ENCODE results near the gene ZNF140. TPM values are rescaled to one million over a fixed set of nuclear protein-coding genes. Genes with fewer than 3 reads are reported as not detected.
A peak's percentile ranks its signal among the peaks of the same experiment; 100 is the strongest.

Gene ZNF140
- total RNA-seq, 2 experiments from 2014 or later, result 13.1 to 13.4 TPM

DNA sequence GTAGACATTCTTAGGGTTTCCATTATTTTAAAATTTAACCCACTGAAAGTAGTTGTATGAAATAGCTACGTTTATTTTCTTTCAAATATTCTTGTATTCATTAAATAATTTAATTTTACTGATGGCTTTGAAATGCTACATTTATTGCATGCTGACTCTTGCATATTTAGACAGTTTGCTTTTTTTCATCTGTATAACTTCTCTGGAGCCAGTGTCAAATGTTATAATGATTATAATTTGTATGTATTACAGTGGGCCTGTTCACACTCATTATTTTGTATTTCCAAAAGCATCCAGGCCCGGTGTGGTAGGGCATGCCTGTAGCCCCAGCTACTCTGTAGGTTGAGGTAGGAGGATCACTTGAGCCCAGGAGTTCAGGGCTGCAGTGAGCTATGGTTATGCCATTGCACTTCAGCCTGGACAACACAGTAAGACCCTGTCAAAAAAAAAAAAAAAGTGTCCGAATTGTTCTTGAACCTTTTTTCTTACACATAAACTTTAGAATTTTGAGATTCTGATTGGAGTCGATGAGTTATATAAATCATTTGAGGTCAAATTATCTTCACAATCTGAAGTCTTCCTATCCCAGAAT is 42.5 kb upstream of the ZNF140 start:
- CTCF ChIA-PET (ENCODE audit: unreplicated experiment), result no interaction called here
- no TSS peak for BruUV-seq (replicated peaks)
- POLR2A ChIA-PET, result interaction anchor here (0.6 to 1.3 kb wide), 5 partner anchors 8 to 405 kb away, joined by 3 to 4 read pairs (median 3); partner anchors contain the start of gene ZNF26

DNA sequence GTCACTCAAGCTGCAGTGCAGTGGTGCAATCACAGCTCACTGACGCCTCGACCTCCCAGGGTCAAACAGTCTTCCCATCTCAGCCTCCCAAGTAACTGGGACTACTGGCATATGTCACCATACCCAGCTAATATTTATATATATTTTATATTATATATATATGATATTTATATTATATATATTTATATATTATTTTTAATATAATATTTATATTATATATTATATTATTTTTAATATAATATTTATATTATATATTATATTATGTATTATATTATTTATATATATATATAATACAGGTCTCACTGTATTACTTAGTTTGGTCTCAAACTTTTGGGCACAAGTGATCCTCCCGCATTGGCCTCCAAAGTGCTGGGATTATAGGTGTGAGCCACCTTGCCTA is 34.0 kb upstream of the ZNF140 start:
- Histone ChIP-seq H3K79me2 (ENCODE audit: insufficient read depth, low read depth, low read length) (no peaks in the 10 kb centered on the region), H3K4me1 (ENCODE audit: insufficient read depth, low read length, poor library complexity, severe bottlenecking) (no peaks in the 10 kb centered on the region), H4K20me1 (ENCODE audit: insufficient read depth, low read length) (no peaks in the 10 kb centered on the region), H3K9me2 (ENCODE audit: insufficient read depth, low read length) (no peaks in the 10 kb centered on the region), H3K4me3 (ENCODE audit: low read depth, low read length, poor library complexity, severe bottlenecking) (no peak overlapping the region), H3K36me3 (ENCODE audit: insufficient read depth, low read length) (peaks cover 98% of the 10 kb centered on the region), H3K9me3 (ENCODE audit: low read length) (peaks cover 89% of the 10 kb centered on the region), H2AFZ (ENCODE audit: low read length) (no peak overlapping the region), H3K4me2 (ENCODE audit: low read length) (no peak overlapping the region), H3K27ac (ENCODE audit: low read depth, low read length, poor library complexity, severe bottlenecking) (no peak overlapping the region)
- BruUV-seq (replicated peaks), result no TSS peak
- CTCF ChIA-PET (ENCODE audit: unreplicated experiment), result no interaction called here
- intact Hi-C loops (cut with micrococcal nuclease; ENCODE audit: unreplicated experiment), result no loop called here
- POLR2A ChIA-PET, result no interaction called here
- TF ChIP-seq, protein P1, sequence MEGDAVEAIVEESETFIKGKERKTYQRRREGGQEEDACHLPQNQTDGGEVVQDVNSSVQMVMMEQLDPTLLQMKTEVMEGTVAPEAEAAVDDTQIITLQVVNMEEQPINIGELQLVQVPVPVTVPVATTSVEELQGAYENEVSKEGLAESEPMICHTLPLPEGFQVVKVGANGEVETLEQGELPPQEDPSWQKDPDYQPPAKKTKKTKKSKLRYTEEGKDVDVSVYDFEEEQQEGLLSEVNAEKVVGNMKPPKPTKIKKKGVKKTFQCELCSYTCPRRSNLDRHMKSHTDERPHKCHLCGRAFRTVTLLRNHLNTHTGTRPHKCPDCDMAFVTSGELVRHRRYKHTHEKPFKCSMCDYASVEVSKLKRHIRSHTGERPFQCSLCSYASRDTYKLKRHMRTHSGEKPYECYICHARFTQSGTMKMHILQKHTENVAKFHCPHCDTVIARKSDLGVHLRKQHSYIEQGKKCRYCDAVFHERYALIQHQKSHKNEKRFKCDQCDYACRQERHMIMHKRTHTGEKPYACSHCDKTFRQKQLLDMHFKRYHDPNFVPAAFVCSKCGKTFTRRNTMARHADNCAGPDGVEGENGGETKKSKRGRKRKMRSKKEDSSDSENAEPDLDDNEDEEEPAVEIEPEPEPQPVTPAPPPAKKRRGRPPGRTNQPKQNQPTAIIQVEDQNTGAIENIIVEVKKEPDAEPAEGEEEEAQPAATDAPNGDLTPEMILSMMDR (conservative IDR thresholded peaks at IDR 0.05; ENCODE audit: low read length), result no peak
- TF ChIP-seq EZH2phosphoT487 (IDR thresholded peaks at IDR 0.05; ENCODE audit: borderline replicate concordance, low read depth, low read length), result no peak
- DNase-seq (ENCODE audit: low spot score), result no peak

More for the DNA sequence above, 42.5 kb upstream of the ZNF140 start:
- H3K79me2 ChIP-seq (ENCODE audit: insufficient read depth, low read depth, low read length), result peaks cover 28% of the 10 kb centered on the region
- no peaks in the 10 kb centered on the region for H3K9me2 ChIP-seq (ENCODE audit: insufficient read depth, low read length)
- no peaks in the 10 kb centered on the region for H4K20me1 ChIP-seq (ENCODE audit: insufficient read depth, low read length)
- peaks cover 62% of the 10 kb centered on the region for H3K9me3 ChIP-seq (ENCODE audit: low read length)
- peak overlapping the region; percentile 66 for H2AFZ ChIP-seq (ENCODE audit: low read length)
- peak overlapping the region; percentile 86 for H3K4me3 ChIP-seq (ENCODE audit: low read depth, low read length, poor library complexity, severe bottlenecking)
- peaks cover 52% of the 10 kb centered on the region for H3K36me3 ChIP-seq (ENCODE audit: insufficient read depth, low read length)
- intact Hi-C loops (cut with micrococcal nuclease; ENCODE audit: unreplicated experiment), result no loop called here
- peak; percentile 8 for DNase-seq (ENCODE audit: low spot score)
- H3K4me1 ChIP-seq (ENCODE audit: insufficient read depth, low read length, poor library complexity, severe bottlenecking), result peaks cover 8% of the 10 kb centered on the region
- peak overlapping the region; percentile 82 for H3K4me2 ChIP-seq (ENCODE audit: low read length)
- TF ChIP-seq, protein P1 (conservative IDR thresholded peaks at IDR 0.05; ENCODE audit: low read length), result no peak
- TF ChIP-seq EZH2phosphoT487 (IDR thresholded peaks at IDR 0.05; ENCODE audit: borderline replicate concordance, low read depth, low read length), result no peak
- peak overlapping the region; percentile 81 for H3K27ac ChIP-seq (ENCODE audit: low read depth, low read length, poor library complexity, severe bottlenecking)

DNA sequence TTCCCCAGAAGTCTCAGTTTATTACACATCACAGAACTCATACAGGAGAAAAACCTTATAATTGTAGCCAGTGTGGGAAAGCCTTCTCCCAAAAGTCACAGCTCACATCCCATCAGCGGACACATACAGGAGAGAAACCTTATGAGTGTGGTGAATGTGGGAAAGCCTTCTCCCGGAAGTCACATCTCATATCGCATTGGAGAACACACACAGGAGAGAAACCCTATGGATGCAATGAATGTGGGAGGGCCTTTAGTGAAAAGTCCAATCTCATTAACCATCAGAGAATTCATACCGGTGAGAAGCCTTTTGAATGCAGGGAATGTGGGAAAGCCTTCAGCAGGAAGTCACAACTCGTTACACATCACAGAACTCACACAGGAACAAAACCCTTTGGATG is 23.3 kb upstream of the ZNF140 start:
- ChIA-PET CTCF (ENCODE audit: unreplicated experiment) (no interaction called here), POLR2A (no interaction called here)
- H3K4me3 ChIP-seq (ENCODE audit: low read depth, low read length, poor library complexity, severe bottlenecking), result no peak overlapping the region
- intact Hi-C loops (cut with micrococcal nuclease; ENCODE audit: unreplicated experiment), result no loop called here
- no peaks in the 10 kb centered on the region for H3K79me2 ChIP-seq (ENCODE audit: insufficient read depth, low read depth, low read length)
- H3K9me3 ChIP-seq (ENCODE audit: low read length), result peaks cover 80% of the 10 kb centered on the region
- no peak overlapping the region for H3K4me2 ChIP-seq (ENCODE audit: low read length)
- peaks cover 66% of the 10 kb centered on the region for H3K36me3 ChIP-seq (ENCODE audit: insufficient read depth, low read length)
- H3K27ac ChIP-seq (ENCODE audit: low read depth, low read length, poor library complexity, severe bottlenecking), result no peak overlapping the region
- H4K20me1 ChIP-seq (ENCODE audit: insufficient read depth, low read length), result no peaks in the 10 kb centered on the region
- no TSS peak for BruUV-seq (replicated peaks)
- no peak overlapping the region for H2AFZ ChIP-seq (ENCODE audit: low read length)
- TF ChIP-seq, protein P1 (conservative IDR thresholded peaks at IDR 0.05; ENCODE audit: low read length), result no peak
- no peak for TF ChIP-seq EZH2phosphoT487 (IDR thresholded peaks at IDR 0.05; ENCODE audit: borderline replicate concordance, low read depth, low read length)
- H3K4me1 ChIP-seq (ENCODE audit: insufficient read depth, low read length, poor library complexity, severe bottlenecking), result no peaks in the 10 kb centered on the region
- DNase-seq (ENCODE audit: low spot score), result no peak
- no peaks in the 10 kb centered on the region for H3K9me2 ChIP-seq (ENCODE audit: insufficient read depth, low read length)

All from OCI-LY7 (cell line).